Uterus (tissue), 4 donors: ENCODE data around the gene GSX1. TPM values are rescaled to one million over a fixed set of nuclear protein-coding genes. Genes with fewer than 3 reads are reported as not detected.
"Not testable (repeated sequence)": the region's sequence is repeated elsewhere in the genome, so short reads cannot be mapped to it uniquely, and the experiment has no call there.

ENCODE experiments used
- DNase-seq, 2 donors: peaks; one replicate each; pipeline ENCODE4 v3.0.0-alpha.2; 2019 to 2020
- H3K27ac ChIP-seq, 2 donors: fragments of 200-600 bp; sonication (generic); 1 replicate in 1 of 2; 2 replicates in 1 of 2; pipeline ENCODE4 v1.5.1; 2016 to 2018
- H3K27me3 ChIP-seq, 2 donors: fragments of 200-600 bp; sonication (generic); one replicate each; pipeline ENCODE4 v1.5.1; 2018 to 2019; ENCODE audit warnings: control low read depth in 1 of 2
- H3K36me3 ChIP-seq, 2 donors: fragments of 200-600 bp; sonication (generic); one replicate each; pipeline ENCODE4 v1.5.1; 2019; ENCODE audit warnings: control low read depth in 1 of 2
- H3K4me1 ChIP-seq, 2 donors: fragments of 200-600 bp; sonication (generic); one replicate each; pipeline ENCODE4 v1.5.1; 2018 to 2019; ENCODE audit warnings: control low read depth in 1 of 2
- H3K4me3 ChIP-seq, 2 donors: fragments of 200-600 bp; sonication (generic); 1 replicate in 1 of 2; 2 replicates in 1 of 2; pipeline ENCODE4 v1.5.1; 2018 to 2019; ENCODE audit warnings: mild to moderate bottlenecking in 1 of 2
- H3K9me3 ChIP-seq, 2 donors: fragments of 200-600 bp; sonication (generic); one replicate each; pipeline ENCODE4 v1.5.1; 2019; ENCODE audit warnings: control low read depth in 1 of 2
- POLR2A ChIP-seq, 2 donors: fragments of 450-650 bp; IDR thresholded peaks; one replicate each; pipeline ENCODE4 v1.6.1; 2016; ENCODE audit warnings: antibody characterized with exemption in 2 of 2, mild to moderate bottlenecking in 1 of 2, moderate library complexity in 1 of 2
- intact Hi-C: fragments of 100-400 bp; cut with DNase I; formaldehyde crosslinking; loops from one replicate; pipeline ENCODE4 v1.15.1; 2023; ENCODE audit warnings: low total_unique reads
- total RNA-seq, 4 donors: library from RNA; depleted of rRNA in 3 of 4; stranded (reverse); fragments of >200 nt in 3 of 4; gene quantifications; one replicate each; pipeline versions ENCODE4 v1.1.0 to v1.2.4, GENCODE V29; 2014 to 2023
- TF ChIP-seq, protein P1 (sequence below), 4 experiments: fragments of 200-600 bp in 2 of 4; fragments of 450-650 bp in 2 of 4; sonication (generic) in 2 of 4; IDR thresholded peaks; one replicate each; pipeline ENCODE4 v1.5.1; 2016 to 2019; ENCODE audit warnings: antibody characterized with exemption in 4 of 4, mild to moderate bottlenecking in 2 of 4, moderate library complexity in 1 of 4
- donor health status: DM: yes; HTN: yes; CAD: no.

GSX1 gene
- total RNA-seq: not detected

DNA sequence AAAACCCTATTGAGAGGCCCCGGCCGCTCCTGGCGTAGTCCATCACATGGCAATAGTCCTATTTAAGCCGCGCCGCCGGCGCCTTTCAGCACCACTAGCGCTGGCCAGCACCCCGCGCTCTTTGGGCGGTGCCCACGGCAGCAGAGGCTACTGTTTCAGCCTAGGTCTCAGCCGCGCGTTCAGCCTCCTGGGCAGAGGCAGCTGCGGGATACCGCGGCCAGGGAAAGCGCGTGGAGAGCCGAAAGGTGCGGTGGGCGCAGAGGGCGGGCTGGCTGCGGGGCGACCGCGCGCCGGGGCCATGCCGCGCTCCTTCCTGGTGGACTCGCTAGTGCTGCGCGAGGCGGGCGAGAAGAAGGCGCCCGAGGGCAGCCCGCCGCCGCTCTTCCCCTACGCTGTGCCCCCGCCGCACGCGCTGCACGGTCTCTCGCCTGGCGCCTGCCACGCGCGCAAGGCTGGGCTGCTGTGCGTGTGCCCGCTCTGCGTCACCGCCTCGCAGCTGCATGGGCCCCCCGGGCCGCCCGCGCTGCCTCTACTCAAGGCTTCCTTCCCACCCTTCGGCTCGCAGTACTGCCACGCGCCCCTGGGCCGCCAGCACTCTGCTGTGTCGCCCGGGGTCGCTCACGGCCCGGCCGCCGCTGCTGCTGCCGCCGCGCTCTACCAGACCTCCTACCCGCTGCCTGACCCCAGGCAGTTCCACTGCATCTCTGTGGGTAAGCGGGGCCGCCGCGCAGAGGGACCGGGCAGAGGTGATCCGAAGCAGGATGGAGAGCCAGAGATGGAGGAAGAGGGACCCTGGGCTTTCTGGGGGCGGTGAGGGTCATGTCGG, at the start of gene GSX1:
Gene GSX1 (plus strand): TSS at position 91 of the 826 bp plus-strand sequence. CDS start 208 bp downstream, at position 299.
- peak within 1 kb of the TSS in 1 of 2 donors; percentile 21 for H3K4me3 ChIP-seq
- H3K27me3 ChIP-seq: peaks cover 15 to 82% of the 10 kb centered on the region in 2 donors
- peaks cover 0 to 4% of the 10 kb centered on the region in 2 donors for H3K4me1 ChIP-seq
- intact Hi-C loops: no loop called here
- DNase-seq: peak in 1 of 2 donors; percentile 33
- no peak within 1 kb of the TSS for H3K27ac ChIP-seq
- TF ChIP-seq, protein P1, sequence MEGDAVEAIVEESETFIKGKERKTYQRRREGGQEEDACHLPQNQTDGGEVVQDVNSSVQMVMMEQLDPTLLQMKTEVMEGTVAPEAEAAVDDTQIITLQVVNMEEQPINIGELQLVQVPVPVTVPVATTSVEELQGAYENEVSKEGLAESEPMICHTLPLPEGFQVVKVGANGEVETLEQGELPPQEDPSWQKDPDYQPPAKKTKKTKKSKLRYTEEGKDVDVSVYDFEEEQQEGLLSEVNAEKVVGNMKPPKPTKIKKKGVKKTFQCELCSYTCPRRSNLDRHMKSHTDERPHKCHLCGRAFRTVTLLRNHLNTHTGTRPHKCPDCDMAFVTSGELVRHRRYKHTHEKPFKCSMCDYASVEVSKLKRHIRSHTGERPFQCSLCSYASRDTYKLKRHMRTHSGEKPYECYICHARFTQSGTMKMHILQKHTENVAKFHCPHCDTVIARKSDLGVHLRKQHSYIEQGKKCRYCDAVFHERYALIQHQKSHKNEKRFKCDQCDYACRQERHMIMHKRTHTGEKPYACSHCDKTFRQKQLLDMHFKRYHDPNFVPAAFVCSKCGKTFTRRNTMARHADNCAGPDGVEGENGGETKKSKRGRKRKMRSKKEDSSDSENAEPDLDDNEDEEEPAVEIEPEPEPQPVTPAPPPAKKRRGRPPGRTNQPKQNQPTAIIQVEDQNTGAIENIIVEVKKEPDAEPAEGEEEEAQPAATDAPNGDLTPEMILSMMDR (IDR thresholded peaks at IDR 0.05): no peak
- TF ChIP-seq POLR2A (IDR thresholded peaks at IDR 0.05): no peak
- H3K36me3 ChIP-seq: no peaks in the 10 kb centered on the region
- H3K9me3 ChIP-seq: no peaks in the 10 kb centered on the region

DNA sequence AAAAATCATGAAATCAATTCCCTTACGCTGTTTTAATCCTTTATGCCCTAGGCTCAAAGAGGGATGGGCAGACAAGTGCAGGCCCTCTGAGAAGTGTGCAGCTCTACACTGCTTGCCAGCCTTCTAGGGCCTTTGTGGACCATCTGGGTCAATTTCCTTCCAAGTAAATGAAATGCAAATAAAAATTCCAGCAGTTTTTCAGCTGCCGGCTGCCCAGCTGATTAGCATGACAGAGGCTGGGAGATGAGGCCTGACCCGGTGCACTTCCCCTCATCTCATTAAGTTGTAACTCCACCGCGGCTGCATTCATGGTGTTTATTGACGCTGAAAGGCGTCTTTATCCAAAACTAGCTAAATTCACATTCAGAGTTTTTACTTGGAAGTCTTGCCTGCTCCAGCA, 47.5 kb upstream of the GSX1 start:
- Histone ChIP-seq H3K9me3 (no peaks in the 10 kb centered on the region), H3K36me3 (no peaks in the 10 kb centered on the region), H3K27me3 (no peaks in the 10 kb centered on the region), H3K4me3 (no peak overlapping the region), H3K27ac (no peak overlapping the region), H3K4me1 (no peaks in the 10 kb centered on the region)
- intact Hi-C loops: no loop called here
- DNase-seq: no peak
- no peak for TF ChIP-seq POLR2A (IDR thresholded peaks at IDR 0.05)
- TF ChIP-seq, protein P1 (IDR thresholded peaks at IDR 0.05): no peak

DNA sequence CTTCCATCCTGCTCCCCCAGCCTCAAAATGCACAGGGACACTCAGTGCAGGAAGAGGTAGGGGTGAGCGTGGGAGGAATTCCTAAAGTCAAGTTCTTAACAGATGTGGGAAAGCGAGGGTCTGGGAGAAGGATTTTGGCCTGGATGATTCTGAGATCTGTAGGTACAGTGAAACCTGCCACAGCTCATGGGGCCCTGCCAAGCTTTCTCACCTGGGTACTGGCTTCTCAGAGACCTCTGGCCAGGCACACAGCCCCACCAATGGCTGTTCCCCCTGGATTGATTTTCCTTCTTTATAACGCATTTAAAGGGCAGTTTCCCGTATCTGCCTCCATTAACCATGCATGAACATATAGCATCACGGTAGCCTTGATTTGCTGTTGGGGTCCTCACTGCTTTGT, 47.0 kb upstream of the GSX1 start:
- H3K36me3 ChIP-seq: no peaks in the 10 kb centered on the region
- no peaks in the 10 kb centered on the region for H3K9me3 ChIP-seq
- intact Hi-C loops: no loop called here
- no peak for DNase-seq
- H3K27me3 ChIP-seq: no peaks in the 10 kb centered on the region
- no peak overlapping the region for H3K4me3 ChIP-seq
- no peaks in the 10 kb centered on the region for H3K4me1 ChIP-seq
- no peak overlapping the region for H3K27ac ChIP-seq
- TF ChIP-seq, protein P1 (IDR thresholded peaks at IDR 0.05): no peak
- no peak for TF ChIP-seq POLR2A (IDR thresholded peaks at IDR 0.05)

DNA sequence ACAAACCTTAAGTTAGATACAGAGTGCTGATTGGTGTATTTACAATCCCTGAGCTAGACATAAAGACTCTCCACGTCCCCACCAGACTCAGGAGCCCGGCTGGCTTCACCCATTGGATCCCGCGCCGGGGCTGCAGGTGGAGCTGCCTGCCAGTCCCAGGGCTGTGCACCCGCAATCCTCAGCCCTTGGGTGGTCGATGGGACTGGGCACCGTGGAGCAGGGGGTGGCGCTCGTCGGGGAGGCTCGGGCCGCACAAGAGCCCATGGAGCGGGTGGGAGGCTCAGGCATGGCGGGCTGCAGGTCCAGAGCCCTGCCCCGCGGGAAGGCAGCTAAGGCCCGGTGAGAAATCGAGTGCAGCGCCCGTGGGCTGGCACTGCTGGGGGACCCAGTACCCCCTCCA, 44.1 kb upstream of the GSX1 start:
- H3K27me3 ChIP-seq, H3K4me1 ChIP-seq, H3K9me3 ChIP-seq, H3K36me3 ChIP-seq, intact Hi-C loops, DNase-seq, H3K27ac ChIP-seq, H3K4me3 ChIP-seq: not testable (repeated sequence)

DNA sequence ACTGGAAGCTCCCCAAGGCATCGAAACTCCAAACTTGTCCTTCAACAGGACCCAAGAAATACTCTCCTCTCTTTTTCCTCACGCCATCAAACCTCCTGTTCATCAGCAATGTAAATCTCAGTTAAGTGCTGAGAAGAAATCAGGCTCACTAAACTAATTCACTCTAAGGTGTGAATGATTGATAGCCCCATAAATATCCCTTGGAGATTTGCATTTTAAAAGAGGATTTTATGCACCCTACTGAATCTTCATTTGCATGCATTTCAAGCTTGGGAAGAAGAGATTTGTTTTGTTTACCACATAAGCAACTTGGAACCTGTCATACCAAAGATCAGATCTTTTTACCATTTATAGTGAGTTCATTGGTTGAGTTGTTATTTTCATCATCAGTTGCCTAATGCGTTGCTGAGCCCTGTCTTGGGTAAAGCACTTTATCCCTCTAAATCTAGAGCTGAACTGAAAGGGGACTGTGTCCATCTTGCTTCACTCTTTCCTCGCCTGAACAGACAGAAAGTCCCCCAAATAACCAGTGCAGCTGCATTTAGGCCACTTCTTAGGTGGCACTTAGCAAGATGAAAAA, 40.2 kb upstream of the GSX1 start:
- Histone ChIP-seq H3K9me3 (no peaks in the 10 kb centered on the region), H3K27me3 (no peaks in the 10 kb centered on the region), H3K27ac (no peak overlapping the region), H3K4me1 (no peaks in the 10 kb centered on the region), H3K36me3 (no peaks in the 10 kb centered on the region), H3K4me3 (no peak overlapping the region)
- DNase-seq: no peak
- intact Hi-C loops: no loop called here
- TF ChIP-seq, protein P1 (IDR thresholded peaks at IDR 0.05): no peak
- no peak for TF ChIP-seq POLR2A (IDR thresholded peaks at IDR 0.05)
